ENCODE data around the gene AP3B1. TPM values are rescaled to one million over a fixed set of nuclear protein-coding genes. Genes with fewer than 3 reads are reported as not detected.

AP3B1 gene
- total RNA-seq, 1 experiment from 2014 or later, result 39.7 TPM

GRCh38 chr5:78003919-78004318, 290.6 kb downstream of the AP3B1 start:
- no peaks in the 10 kb centered on the region for H3K27me3 Mint-ChIP-seq (ENCODE audit: insufficient read depth, unreplicated experiment)
- no peak overlapping the region for H3K4me3 Mint-ChIP-seq (ENCODE audit: unreplicated experiment)
- no TSS peak for BruUV-seq (replicated peaks)
- peaks cover 8% of the 10 kb centered on the region for H3K36me3 Mint-ChIP-seq (ENCODE audit: insufficient read depth, unreplicated experiment)
- no peak overlapping the region for H3K27ac Mint-ChIP-seq (ENCODE audit: low read depth, unreplicated experiment)
- no peak for TF ChIP-seq CTCF (IDR thresholded peaks at IDR 0.05; ENCODE audit: unreplicated experiment)
- ChIA-PET CTCF (interaction anchor here (0.6 to 0.8 kb wide), 2 partner anchors 443 to 448 kb away, joined by 3 read pairs; no protein-coding TSS in a partner anchor), POLR2A (interaction anchor here (0.6 to 0.7 kb wide), 2 partner anchors 61 to 193 kb away, joined by 3 read pairs; no protein-coding TSS in a partner anchor)
- no peak for DNase-seq (ENCODE audit: unreplicated experiment)
- intact Hi-C loops (cut with micrococcal nuclease), result no loop called here
- no peaks in the 10 kb centered on the region for H3K9me3 Mint-ChIP-seq (ENCODE audit: unreplicated experiment)
- no peaks in the 10 kb centered on the region for H3K4me1 Mint-ChIP-seq (ENCODE audit: insufficient read depth, unreplicated experiment)

GRCh38 chr5:78003450-78003849, 291.0 kb downstream of the AP3B1 start:
- no TSS peak for BruUV-seq (replicated peaks)
- H3K4me3 Mint-ChIP-seq (ENCODE audit: unreplicated experiment), result no peak overlapping the region
- H3K27me3 Mint-ChIP-seq (ENCODE audit: insufficient read depth, unreplicated experiment), result no peaks in the 10 kb centered on the region
- H3K27ac Mint-ChIP-seq (ENCODE audit: low read depth, unreplicated experiment), result no peak overlapping the region
- no peaks in the 10 kb centered on the region for H3K9me3 Mint-ChIP-seq (ENCODE audit: unreplicated experiment)
- no peak for DNase-seq (ENCODE audit: unreplicated experiment)
- H3K4me1 Mint-ChIP-seq (ENCODE audit: insufficient read depth, unreplicated experiment), result no peaks in the 10 kb centered on the region
- ChIA-PET CTCF (interaction anchor here (0.7 to 0.8 kb wide), 2 partner anchors 15 to 443 kb away, joined by 3 read pairs; no protein-coding TSS in a partner anchor), POLR2A (interaction anchor here (0.6 to 0.7 kb wide), 3 partner anchors 61 to 193 kb away, joined by 3 read pairs; no protein-coding TSS in a partner anchor)
- no peak for TF ChIP-seq CTCF (IDR thresholded peaks at IDR 0.05; ENCODE audit: unreplicated experiment)
- peaks cover 9% of the 10 kb centered on the region for H3K36me3 Mint-ChIP-seq (ENCODE audit: insufficient read depth, unreplicated experiment)
- intact Hi-C loops (cut with micrococcal nuclease), result no loop called here

- Mint-ChIP-seq H3K27me3 (ENCODE audit: insufficient read depth, unreplicated experiment) (no peaks in the 10 kb centered on the region), H3K27ac (ENCODE audit: low read depth, unreplicated experiment) (no peak overlapping the region), H3K9me3 (ENCODE audit: unreplicated experiment) (no peaks in the 10 kb centered on the region), H3K4me1 (ENCODE audit: insufficient read depth, unreplicated experiment) (no peaks in the 10 kb centered on the region), H3K36me3 (ENCODE audit: insufficient read depth, unreplicated experiment) (peaks cover 9% of the 10 kb centered on the region), H3K4me3 (ENCODE audit: unreplicated experiment) (no peak overlapping the region)
- DNase-seq (ENCODE audit: unreplicated experiment), result no peak
- BruUV-seq (replicated peaks), result TSS peak; percentile 65
- CTCF ChIA-PET, result interaction anchor here (0.6 to 0.7 kb wide), 2 partner anchors 12 to 16 kb away, joined by 3 read pairs; no protein-coding TSS in a partner anchor
- no peak for TF ChIP-seq CTCF (IDR thresholded peaks at IDR 0.05; ENCODE audit: unreplicated experiment)
- POLR2A ChIA-PET, result interaction anchor here (0.6 kb wide), 1 partner anchor 111 kb away, joined by 3 read pairs; no protein-coding TSS in a partner anchor
- intact Hi-C loops (cut with micrococcal nuclease), result no loop called here
Measured at GRCh38 chr5:78002690-78003089, 291.8 kb downstream of the AP3B1 start.

- ChIA-PET CTCF (interaction anchor here (0.5 to 1.1 kb wide), 3 partner anchors 8 to 93 kb away, joined by 3 to 4 read pairs (median 3); no protein-coding TSS in a partner anchor), POLR2A (no interaction called here)
- BruUV-seq (replicated peaks), result no TSS peak
- H3K4me3 Mint-ChIP-seq (ENCODE audit: unreplicated experiment), result no peak overlapping the region
- H3K36me3 Mint-ChIP-seq (ENCODE audit: insufficient read depth, unreplicated experiment), result peaks cover 9% of the 10 kb centered on the region
- no peaks in the 10 kb centered on the region for H3K27me3 Mint-ChIP-seq (ENCODE audit: insufficient read depth, unreplicated experiment)
- intact Hi-C loops (cut with micrococcal nuclease), result no loop called here
- no peak for TF ChIP-seq CTCF (IDR thresholded peaks at IDR 0.05; ENCODE audit: unreplicated experiment)
- no peak overlapping the region for H3K27ac Mint-ChIP-seq (ENCODE audit: low read depth, unreplicated experiment)
- H3K4me1 Mint-ChIP-seq (ENCODE audit: insufficient read depth, unreplicated experiment), result no peaks in the 10 kb centered on the region
- H3K9me3 Mint-ChIP-seq (ENCODE audit: unreplicated experiment), result no peaks in the 10 kb centered on the region
- DNase-seq (ENCODE audit: unreplicated experiment), result no peak
Measured at GRCh38 chr5:78001197-78001596, 293.3 kb downstream of the AP3B1 start.

Measured in MCF 10A (cell line).